Measurements from ENCODE around the gene TCF20.

The TCF20 gene

GRCh38 chr22:42231929-42232328, 38.5 kb downstream of the TCF20 start:
- TF ChIP-seq RARB (CRISPR knock-in tag; IDR thresholded peaks at IDR 0.05): no peak
- no peak for TF ChIP-seq POU6F1 (CRISPR knock-in tag; IDR thresholded peaks at IDR 0.05; ENCODE audit: borderline replicate concordance, low read depth)
- TF ChIP-seq TCF4 (CRISPR knock-in tag; IDR thresholded peaks at IDR 0.05; ENCODE audit: borderline replicate concordance): no peak
- no peak for TF ChIP-seq ZFP3 (CRISPR knock-in tag; IDR thresholded peaks at IDR 0.05)
- no peak for TF ChIP-seq CSRNP3 (CRISPR knock-in tag; IDR thresholded peaks at IDR 0.05)
- TF ChIP-seq TOX (CRISPR knock-in tag; IDR thresholded peaks at IDR 0.05; ENCODE audit: borderline replicate concordance): no peak
- TF ChIP-seq CREB5 (CRISPR knock-in tag; IDR thresholded peaks at IDR 0.05; ENCODE audit: low read depth): no peak
- TF ChIP-seq BACH2 (CRISPR knock-in tag; IDR thresholded peaks at IDR 0.05; ENCODE audit: borderline replicate concordance): no peak
- no peak for TF ChIP-seq GLIS3 (CRISPR knock-in tag; IDR thresholded peaks at IDR 0.05)
- no peak for TF ChIP-seq ZC3H10 (CRISPR knock-in tag; IDR thresholded peaks at IDR 0.05)
- TF ChIP-seq ZNF565 (CRISPR knock-in tag; conservative IDR thresholded peaks at IDR 0.05; ENCODE audit: low read depth): no peak
- ATAC-seq: no peak

GRCh38 chr22:42229455-42230149, 40.9 kb downstream of the TCF20 start:
- ATAC-seq: no peak
- TF ChIP-seq ZNF565 (CRISPR knock-in tag; conservative IDR thresholded peaks at IDR 0.05; ENCODE audit: low read depth) (no peak), BACH2 (CRISPR knock-in tag; IDR thresholded peaks at IDR 0.05; ENCODE audit: borderline replicate concordance) (no peak), OSR1 (CRISPR knock-in tag; IDR thresholded peaks at IDR 0.05) (no peak), ZC3H10 (CRISPR knock-in tag; IDR thresholded peaks at IDR 0.05) (no peak), RARB (CRISPR knock-in tag; IDR thresholded peaks at IDR 0.05) (no peak), ESRRG (CRISPR knock-in tag; IDR thresholded peaks at IDR 0.05) (no peak)

GRCh38 chr22:42228483-42228882, 42.0 kb downstream of the TCF20 start:
- TF ChIP-seq ESRRG (CRISPR knock-in tag; IDR thresholded peaks at IDR 0.05) (no peak), TOX (CRISPR knock-in tag; IDR thresholded peaks at IDR 0.05; ENCODE audit: borderline replicate concordance) (no peak), CREB5 (CRISPR knock-in tag; IDR thresholded peaks at IDR 0.05; ENCODE audit: low read depth) (no peak), BACH2 (CRISPR knock-in tag; IDR thresholded peaks at IDR 0.05; ENCODE audit: borderline replicate concordance) (no peak), PATZ1 (CRISPR knock-in tag; IDR thresholded peaks at IDR 0.05; ENCODE audit: borderline replicate concordance) (no peak), ARNTL (CRISPR knock-in tag; IDR thresholded peaks at IDR 0.05; ENCODE audit: borderline replicate concordance, low read depth) (no peak), TSHZ2 (CRISPR knock-in tag; IDR thresholded peaks at IDR 0.05) (no peak), TCF4 (CRISPR knock-in tag; IDR thresholded peaks at IDR 0.05; ENCODE audit: borderline replicate concordance) (no peak), ISL1 (CRISPR knock-in tag; IDR thresholded peaks at IDR 0.05) (no peak)
- no peak for ATAC-seq
